HepG2 (cell line): ENCODE data around the gene RBCK1. TPM values are rescaled to one million over a fixed set of nuclear protein-coding genes. Genes with fewer than 3 reads are reported as not detected.

Experiments
- BCL6 ChIP-seq: IDR thresholded peaks from 2 replicates; pipeline ENCODE4 v1.6.1; 2016; ENCODE audit warnings: missing genetic modification reagents, missing compliant biosample characterization
- DMTF1 ChIP-seq: sonication (generic); formaldehyde crosslinking; IDR thresholded peaks from 2 replicates; pipeline ENCODE4 v1.4.0; 2020; ENCODE audit warnings: mild to moderate bottlenecking, missing genetic modification reagents
- ETS1 ChIP-seq: sonication (generic); formaldehyde crosslinking; IDR thresholded peaks from 2 replicates; pipeline ENCODE4 v1.4.0; 2020; ENCODE audit warnings: missing genetic modification reagents
- IKZF5 ChIP-seq: IDR thresholded peaks from 2 replicates; pipeline ENCODE4 v1.6.1; 2018; ENCODE audit warnings: missing genetic modification reagents, mild to moderate bottlenecking, missing compliant biosample characterization
- PITX1 ChIP-seq: sonication (generic); formaldehyde crosslinking; IDR thresholded peaks from 2 replicates; pipeline ENCODE4 v1.5.1; 2020; ENCODE audit warnings: mild to moderate bottlenecking, missing genetic modification reagents
- PRDM10 ChIP-seq: sonication (generic); formaldehyde crosslinking; IDR thresholded peaks from 2 replicates; pipeline ENCODE4 v1.4.0; 2020; ENCODE audit warnings: low read depth, missing genetic modification reagents
- RELA ChIP-seq: sonication (generic); formaldehyde crosslinking; IDR thresholded peaks from 2 replicates; pipeline ENCODE4 v1.4.0; 2020; ENCODE audit warnings: missing genetic modification reagents
- RFX1 ChIP-seq: fragments of 450-650 bp; IDR thresholded peaks from 2 replicates; pipeline ENCODE4 v1.6.1; 2017
- THYN1 ChIP-seq: sonication (generic); formaldehyde crosslinking; IDR thresholded peaks from 2 replicates; pipeline ENCODE4 v1.8.1; 2023; ENCODE audit warnings: low read depth, mild to moderate bottlenecking, moderate library complexity, missing genetic modification reagents, borderline replicate concordance
- U2AF1 ChIP-seq: fragments of 200-400 bp; formaldehyde crosslinking; optimal IDR thresholded peaks from 2 replicates; pipeline ENCODE3; 2017; ENCODE audit warnings: mild to moderate bottlenecking, low read depth, low read length
- ZFP36L1 ChIP-seq: sonication (generic); formaldehyde crosslinking; IDR thresholded peaks from 2 replicates; pipeline ENCODE4 v1.8.0; 2022; ENCODE audit warnings: mild to moderate bottlenecking, missing genetic modification reagents, moderate library complexity
- ZFP90 ChIP-seq: sonication (generic); formaldehyde crosslinking; IDR thresholded peaks from 2 replicates; pipeline ENCODE4 v1.8.0; 2022; ENCODE audit warnings: missing genetic modification reagents, mild to moderate bottlenecking, inconsistent platforms, borderline replicate concordance
- ZGPAT ChIP-seq: IDR thresholded peaks from 2 replicates; pipeline ENCODE4 v1.6.1; 2016; ENCODE audit warnings: mild to moderate bottlenecking
- ZNF569 ChIP-seq: sonication (generic); formaldehyde crosslinking; IDR thresholded peaks from 2 replicates; pipeline ENCODE4 v1.5.0; 2020; ENCODE audit warnings: mild to moderate bottlenecking, missing genetic modification reagents, moderate library complexity, borderline replicate concordance
- ZNF619 ChIP-seq: sonication (generic); formaldehyde crosslinking; IDR thresholded peaks from 2 replicates; pipeline ENCODE4 v1.4.0; 2020; ENCODE audit warnings: mild to moderate bottlenecking, missing genetic modification reagents
- polyA plus RNA-seq, 8 experiments: library from polyadenylated mRNA; depleted of rRNA in 3 of 8; stranded (reverse) in 7 of 8; unstranded in 1 of 8; fragments of >200 nt; fragmentation: Illumina TruSeq in 4 of 8; extraction: Trizol in 4 of 8; gene quantifications; 2 replicates each; pipeline versions ENCODE4 v1.2.1 to v1.2.3, GENCODE V29; 2011 to 2016; ENCODE audit warnings: low read depth in 4 of 8, missing spikeins in 1 of 8, mixed read lengths in 1 of 8; ENCODE audit not compliant: insufficient read depth in 1 of 8
- total RNA-seq, 5 experiments: library from RNA; depleted of rRNA; stranded (reverse); fragments of >200 nt; fragmentation: Illumina TruSeq; extraction: Trizol; gene quantifications; 2 replicates each; pipeline ENCODE4 v1.2.3, GENCODE V29; 2016; ENCODE audit warnings: low read depth in 1 of 5
- TF ChIP-seq, protein P1 (sequence below): sonication (generic); formaldehyde crosslinking; IDR thresholded peaks from 2 replicates; pipeline ENCODE4 v1.5.1; 2020; ENCODE audit warnings: mild to moderate bottlenecking, missing genetic modification reagents, borderline replicate concordance

RBCK1 gene
- total and polyA plus RNA-seq, 2 of the 13 experiments (the other 11 are each of a cell fraction or from before 2014, with no cell fraction given), result 149 to 215 TPM

GRCh38 chr20:407953-408842 lies at the start of gene RBCK1 (continued):
- TF ChIP-seq ETS1 (CRISPR knock-in tag), result peak; percentile 50; the same call in 1 of the 2 replicates
- TF ChIP-seq BCL6 (CRISPR knock-in tag), result peak; percentile 12; the same call in 1 of the 2 replicates
- no peak for TF ChIP-seq RELA (CRISPR knock-in tag)
- TF ChIP-seq THYN1 (CRISPR knock-in tag), result no peak
- TF ChIP-seq IKZF5 (CRISPR knock-in tag), result peak; percentile 47
- 0 out of 2 replicates have a peak, but pooled peaks have one; percentile 75 for TF ChIP-seq ZNF619 (CRISPR knock-in tag)
- peak; percentile 91; the same call in 1 of the 2 replicates for TF ChIP-seq DMTF1 (CRISPR knock-in tag)
- no peak for TF ChIP-seq U2AF1
- 0 out of 2 replicates have a peak, but pooled peaks have one; percentile 40 for TF ChIP-seq ZNF569
- TF ChIP-seq ZFP90 (CRISPR knock-in tag), result peak; percentile 89
- TF ChIP-seq RFX1, result no peak
- TF ChIP-seq ZFP36L1, result no peak; the same call in 1 of the 2 replicates
- TF ChIP-seq, protein P1, sequence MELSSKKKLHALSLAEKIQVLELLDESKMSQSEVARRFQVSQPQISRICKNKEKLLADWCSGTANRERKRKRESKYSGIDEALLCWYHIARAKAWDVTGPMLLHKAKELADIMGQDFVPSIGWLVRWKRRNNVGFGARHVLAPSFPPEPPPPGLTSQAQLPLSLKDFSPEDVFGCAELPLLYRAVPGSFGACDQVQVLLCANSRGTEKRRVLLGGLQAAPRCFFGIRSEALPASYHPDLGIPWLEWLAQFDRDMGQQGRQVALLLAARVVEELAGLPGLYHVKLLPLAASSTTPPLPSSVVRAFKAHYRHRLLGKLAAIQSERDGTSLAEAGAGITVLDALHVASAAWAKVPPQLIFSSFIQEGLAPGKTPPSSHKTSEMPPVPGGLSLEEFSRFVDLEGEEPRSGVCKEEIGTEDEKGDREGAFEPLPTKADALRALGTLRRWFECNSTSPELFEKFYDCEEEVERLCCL (CRISPR knock-in tag), result peak; percentile 82; the same call in 1 of the 2 replicates
- peak; percentile 12; the same call in 1 of the 2 replicates for TF ChIP-seq PITX1
- TF ChIP-seq ZGPAT (CRISPR knock-in tag), result peak; percentile 92
- peak; percentile 63; the same call in 1 of the 2 replicates for TF ChIP-seq PRDM10 (CRISPR knock-in tag)
